Stimulated activated CD4-positive, alpha-beta T cell treated with anti-CD3 and anti-CD28 coated beads, Interleukin-12 subunit alpha, Interleukin-12 subunit beta, amount 100 ng/mL, for 24 hours (primary cell): Measurements from ENCODE around the gene SRPK3.

Experiments used
- DNase-seq, 2 experiments: peaks; one replicate each; pipeline ENCODE4 v3.0.0-alpha.2; 2020; ENCODE audit warnings: low read depth in 2 of 2

Gene SRPK3

GRCh38 chrX:153784325-153784967, 3.6 kb downstream of the SRPK3 start:
- DNase-seq = no peak

GRCh38 chrX:153786669-153787068, 5.8 kb downstream of the SRPK3 start:
- no peak for DNase-seq

- DNase-seq = no peak
Measured at GRCh38 chrX:153789654-153790053, 8.8 kb downstream of the SRPK3 start.

GRCh38 chrX:153791104-153791852, 10.4 kb downstream of the SRPK3 start:
- no peak for DNase-seq

- no peak for DNase-seq
Measured at GRCh38 chrX:153792368-153792767, 11.5 kb downstream of the SRPK3 start.

GRCh38 chrX:153793291-153793690, 12.4 kb downstream of the SRPK3 start:
- no peak for DNase-seq

- DNase-seq = peak; percentile 82 to 86
Measured at GRCh38 chrX:153794018-153794896, 13.4 kb downstream of the SRPK3 start, which contains the start of the genes IDH3G and SSR4. IDH3G (minus strand) TSS chrX:153794375; CDS start chrX:153794326, 49 bp downstream. SSR4 (plus strand) TSS chrX:153794668; CDS start chrX:153794688, 20 bp downstream.

GRCh38 chrX:153794897-153795816, 14.3 kb downstream of the SRPK3 start:
- DNase-seq = no peak

GRCh38 chrX:153797415-153798015, 16.7 kb downstream of the SRPK3 start:
- no peak for DNase-seq

GRCh38 chrX:153799326-153799725, 18.5 kb downstream of the SRPK3 start:
- no peak for DNase-seq

- no peak for DNase-seq
Measured at GRCh38 chrX:153800177-153800722, 19.4 kb downstream of the SRPK3 start.

GRCh38 chrX:153800746-153801145, 19.9 kb downstream of the SRPK3 start:
- no peak for DNase-seq

GRCh38 chrX:153801669-153802068, 20.8 kb downstream of the SRPK3 start:
- DNase-seq = no peak

GRCh38 chrX:153802513-153803045, 21.7 kb downstream of the SRPK3 start:
- no peak for DNase-seq

- no peak for DNase-seq
Measured at GRCh38 chrX:153803211-153804099, 22.6 kb downstream of the SRPK3 start.

GRCh38 chrX:153804100-153804595, 23.3 kb downstream of the SRPK3 start:
- no peak for DNase-seq

GRCh38 chrX:153804621-153805020, 23.8 kb downstream of the SRPK3 start:
- DNase-seq = no peak

GRCh38 chrX:153805436-153805835, 24.6 kb downstream of the SRPK3 start:
- no peak for DNase-seq
